ENCODE measurements around the gene SNRPA1. TPM values are rescaled to one million over a fixed set of nuclear protein-coding genes. Genes with fewer than 3 reads are reported as not detected.
A peak's percentile ranks its signal among the peaks of the same experiment; 100 is the strongest.

Gene SNRPA1
- total RNA-seq, 1 donor from 2014 or later, result 26.8 TPM

DNA sequence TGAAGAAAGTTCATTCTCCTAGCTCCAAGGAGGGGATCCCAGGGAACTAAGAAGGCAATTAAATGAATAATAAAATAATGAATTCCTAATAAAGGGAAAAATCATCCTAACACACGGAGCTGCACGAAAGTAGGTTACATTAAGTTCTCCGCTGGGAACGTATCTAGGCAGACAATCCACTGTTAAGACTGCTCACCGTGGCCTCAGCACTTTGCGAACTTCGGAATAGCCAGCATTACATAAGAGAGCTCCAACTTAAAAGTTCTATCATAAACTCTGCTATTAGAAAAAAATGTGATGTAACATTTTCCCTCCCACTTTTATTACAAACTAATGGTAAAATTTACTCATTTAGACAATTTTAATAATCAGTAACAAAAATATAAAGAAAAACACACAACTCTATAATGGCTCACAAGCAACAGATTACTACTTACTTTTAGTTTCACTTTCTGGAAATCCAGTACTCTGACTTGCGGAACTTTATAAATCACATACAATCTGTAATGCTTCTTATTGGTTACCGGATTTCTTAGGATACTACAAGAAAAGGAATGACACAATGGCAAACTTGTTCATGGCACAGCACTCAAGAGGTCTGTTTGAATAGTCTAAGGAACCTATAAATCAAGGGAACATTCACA is 8.5 kb downstream of the SNRPA1 start:
- TF ChIP-seq, protein P1, sequence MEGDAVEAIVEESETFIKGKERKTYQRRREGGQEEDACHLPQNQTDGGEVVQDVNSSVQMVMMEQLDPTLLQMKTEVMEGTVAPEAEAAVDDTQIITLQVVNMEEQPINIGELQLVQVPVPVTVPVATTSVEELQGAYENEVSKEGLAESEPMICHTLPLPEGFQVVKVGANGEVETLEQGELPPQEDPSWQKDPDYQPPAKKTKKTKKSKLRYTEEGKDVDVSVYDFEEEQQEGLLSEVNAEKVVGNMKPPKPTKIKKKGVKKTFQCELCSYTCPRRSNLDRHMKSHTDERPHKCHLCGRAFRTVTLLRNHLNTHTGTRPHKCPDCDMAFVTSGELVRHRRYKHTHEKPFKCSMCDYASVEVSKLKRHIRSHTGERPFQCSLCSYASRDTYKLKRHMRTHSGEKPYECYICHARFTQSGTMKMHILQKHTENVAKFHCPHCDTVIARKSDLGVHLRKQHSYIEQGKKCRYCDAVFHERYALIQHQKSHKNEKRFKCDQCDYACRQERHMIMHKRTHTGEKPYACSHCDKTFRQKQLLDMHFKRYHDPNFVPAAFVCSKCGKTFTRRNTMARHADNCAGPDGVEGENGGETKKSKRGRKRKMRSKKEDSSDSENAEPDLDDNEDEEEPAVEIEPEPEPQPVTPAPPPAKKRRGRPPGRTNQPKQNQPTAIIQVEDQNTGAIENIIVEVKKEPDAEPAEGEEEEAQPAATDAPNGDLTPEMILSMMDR (IDR thresholded peaks at IDR 0.05; ENCODE audit: borderline replicate concordance), result no peak
- no peaks in the 10 kb centered on the region for H3K27me3 ChIP-seq (ENCODE audit: low read depth)
- no peak overlapping the region for H3K4me3 ChIP-seq
- H3K4me1 ChIP-seq, result peaks cover 8% of the 10 kb centered on the region
- intact Hi-C loops (cut with micrococcal nuclease), result no loop called here
- no peaks in the 10 kb centered on the region for H3K9me3 ChIP-seq (replicated peaks)
- no peak for DNase-seq
- no peak overlapping the region for H3K27ac ChIP-seq (replicated peaks)
- peaks cover 73% of the 10 kb centered on the region for H3K36me3 ChIP-seq

DNA sequence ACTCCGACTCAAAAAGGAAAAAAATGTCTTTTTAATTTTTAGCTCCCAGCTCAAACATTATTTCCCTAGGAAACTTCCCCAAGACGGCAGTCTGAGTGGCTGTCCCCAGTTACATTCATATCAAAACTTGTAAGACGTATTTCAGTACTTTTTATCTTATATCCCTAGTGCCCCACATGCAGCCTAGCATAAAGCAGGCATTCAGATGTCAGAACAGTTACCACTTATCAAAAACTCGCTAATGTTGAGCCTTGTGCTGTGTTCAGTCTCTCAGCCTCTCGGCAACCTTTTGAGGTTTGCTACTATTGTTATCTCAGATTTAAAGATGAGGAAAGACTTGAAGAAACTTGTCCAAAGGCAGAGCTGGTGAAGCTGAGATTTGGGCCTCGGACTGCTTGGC is 11.1 kb downstream of the SNRPA1 start:
- Histone ChIP-seq H3K27ac (replicated peaks) (no peak overlapping the region), H3K9me3 (replicated peaks) (no peaks in the 10 kb centered on the region), H3K4me1 (no peaks in the 10 kb centered on the region), H3K36me3 (peaks cover 82% of the 10 kb centered on the region), H3K27me3 (ENCODE audit: low read depth) (no peaks in the 10 kb centered on the region), H3K4me3 (no peak overlapping the region)
- no peak for DNase-seq
- TF ChIP-seq, protein P1 (IDR thresholded peaks at IDR 0.05; ENCODE audit: borderline replicate concordance), result no peak
- intact Hi-C loops (cut with micrococcal nuclease), result no loop called here

DNA sequence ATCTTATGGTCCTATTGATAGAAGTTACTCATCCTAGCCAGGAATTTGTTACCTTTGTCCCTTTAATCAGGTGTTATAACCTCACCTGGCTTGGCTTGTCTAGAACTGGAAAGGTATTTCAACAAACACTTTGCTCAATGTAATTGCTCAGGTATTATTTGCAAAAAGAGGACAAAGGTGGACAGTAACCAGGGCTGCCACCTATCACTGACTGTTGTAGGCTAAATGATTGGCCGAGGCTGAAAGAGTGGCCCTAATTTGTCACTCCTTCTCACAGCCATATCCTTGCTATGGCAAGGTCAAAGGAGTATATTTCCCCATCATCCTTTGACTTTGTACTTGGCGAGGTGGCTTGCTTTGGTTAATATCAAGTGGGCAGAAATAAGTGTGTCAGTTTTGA is 15.0 kb downstream of the SNRPA1 start:
- no peak for DNase-seq
- Histone ChIP-seq H3K4me1 (peaks cover 27% of the 10 kb centered on the region), H3K27ac (replicated peaks) (no peak overlapping the region), H3K36me3 (peaks cover 63% of the 10 kb centered on the region), H3K27me3 (ENCODE audit: low read depth) (no peaks in the 10 kb centered on the region), H3K9me3 (replicated peaks) (no peaks in the 10 kb centered on the region), H3K4me3 (no peak overlapping the region)
- intact Hi-C loops (cut with micrococcal nuclease), result no loop called here
- TF ChIP-seq, protein P1 (IDR thresholded peaks at IDR 0.05; ENCODE audit: borderline replicate concordance), result no peak

DNA sequence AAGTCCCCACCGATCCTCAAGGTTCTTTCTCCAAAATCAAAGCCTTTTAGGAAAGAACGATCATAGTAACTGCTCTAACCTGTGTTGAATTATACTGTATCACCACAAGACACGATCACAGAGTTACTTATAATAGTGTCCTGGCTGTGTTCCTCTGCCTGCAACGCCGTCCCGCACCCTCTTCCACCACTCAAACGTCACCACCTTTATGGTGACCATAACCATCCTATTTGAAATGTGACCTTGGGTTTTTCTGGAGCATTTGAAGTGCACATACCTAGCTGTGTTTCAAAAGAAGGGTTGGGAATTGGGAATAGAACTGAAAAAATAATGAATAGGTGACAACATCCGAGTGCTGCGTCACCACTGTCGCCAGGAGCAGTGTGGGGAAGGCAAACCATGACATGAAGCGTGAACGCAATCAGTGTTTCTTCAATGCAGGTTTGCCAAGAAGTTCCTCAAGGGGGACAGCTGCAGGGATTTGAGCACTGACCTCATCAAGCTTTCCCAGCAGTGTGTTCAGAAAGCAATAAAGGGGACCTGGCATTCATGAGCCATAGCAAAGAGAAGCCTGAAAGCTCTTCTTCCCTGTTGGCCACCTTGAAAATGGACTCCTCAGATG is 17.0 kb downstream of the SNRPA1 start:
- DNase-seq, result no peak
- H3K4me1 ChIP-seq, result peaks cover 46% of the 10 kb centered on the region
- H3K4me3 ChIP-seq, result peak overlapping the region; percentile 90
- peak overlapping the region; percentile 94 for H3K27ac ChIP-seq (replicated peaks)
- no peaks in the 10 kb centered on the region for H3K9me3 ChIP-seq (replicated peaks)
- H3K27me3 ChIP-seq (ENCODE audit: low read depth), result no peaks in the 10 kb centered on the region
- H3K36me3 ChIP-seq, result peaks cover 63% of the 10 kb centered on the region
- TF ChIP-seq, protein P1 (IDR thresholded peaks at IDR 0.05; ENCODE audit: borderline replicate concordance), result no peak
- intact Hi-C loops (cut with micrococcal nuclease), result no loop called here

DNA sequence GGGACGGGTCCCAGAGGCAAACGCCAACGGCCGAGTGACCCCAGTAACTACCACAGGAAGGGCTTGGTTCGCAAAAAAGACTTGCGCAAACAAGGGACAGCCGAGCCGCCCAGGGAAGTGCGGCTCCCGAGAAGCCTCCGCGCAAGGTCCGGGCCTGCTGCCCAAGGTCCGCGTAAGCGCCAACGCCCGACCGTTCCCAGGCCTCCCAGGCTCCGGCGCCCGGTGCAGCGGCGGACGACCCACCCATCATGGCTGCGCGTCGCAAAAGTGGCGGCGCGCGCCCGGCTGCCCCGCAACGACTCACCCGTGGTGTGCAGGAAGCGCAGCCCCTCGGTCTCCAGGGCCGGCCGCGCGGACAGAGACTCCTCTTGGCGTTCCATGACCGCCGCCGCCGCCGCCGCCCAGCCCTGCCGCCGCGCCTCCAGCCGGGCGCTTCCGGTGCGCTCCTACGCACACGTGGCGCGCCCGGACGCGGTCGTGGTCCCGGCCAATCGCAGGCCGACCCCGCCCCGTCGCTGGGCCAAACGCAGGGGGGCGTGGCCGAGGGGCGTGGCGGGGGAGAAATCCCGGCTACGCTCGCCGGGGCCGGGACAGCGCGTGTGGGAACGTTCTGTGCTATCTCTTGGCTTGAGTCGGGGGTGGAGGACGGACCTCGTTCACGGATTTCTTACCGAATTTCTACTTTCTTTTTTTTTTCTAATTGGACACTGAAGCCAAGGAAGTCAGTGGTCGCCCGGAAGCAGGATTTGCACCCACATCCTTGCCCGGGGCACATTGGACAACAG is 17.8 kb downstream of the SNRPA1 start, which contains the start of gene SELENOS:
TSS of gene SELENOS (minus strand) at position 448 of the 785 bp plus-strand sequence. CDS start at position 380, 68 bp downstream.
- TF ChIP-seq, protein P1 (IDR thresholded peaks at IDR 0.05; ENCODE audit: borderline replicate concordance), result no peak
- peak within 1 kb of the TSS; percentile 94 for H3K27ac ChIP-seq (replicated peaks)
- DNase-seq, result peak; percentile 94
- H3K27me3 ChIP-seq (ENCODE audit: low read depth), result no peaks in the 10 kb centered on the region
- H3K4me3 ChIP-seq, result peak within 1 kb of the TSS; percentile 90
- H3K4me1 ChIP-seq, result peaks cover 54% of the 10 kb centered on the region
- H3K9me3 ChIP-seq (replicated peaks), result no peaks in the 10 kb centered on the region
- intact Hi-C loops (cut with micrococcal nuclease), result no loop called here
- H3K36me3 ChIP-seq, result peaks cover 63% of the 10 kb centered on the region

Data from left ventricle myocardium inferior (tissue), 1 donor.